Kidney (tissue), 14 donors: Measurements from ENCODE around the gene PFKFB4. TPM values are rescaled to one million over a fixed set of nuclear protein-coding genes. Genes with fewer than 3 reads are reported as not detected.

Source experiments
- DNase-seq, 5 donors: peaks; one replicate each; pipeline ENCODE4 v3.0.0-alpha.2; 2013 to 2020
- FAIRE-seq: peaks from 2 replicates; lab custom pipeline; 2012; peaks lifted over from hg19 to GRCh38; lab: Jason Lieb, UNC
- H3K27ac ChIP-seq, 2 donors: one replicate each; pipeline ENCODE4 v1.7.0; 2013; ENCODE audit warnings: low read depth in 2 of 2, low read length in 2 of 2, inconsistent platforms in 1 of 2
- H3K27me3 ChIP-seq: one replicate; pipeline ENCODE4 v1.7.1; 2013; ENCODE audit warnings: low read length, inconsistent platforms; ENCODE audit not compliant: control insufficient read depth, insufficient read depth
- H3K36me3 ChIP-seq, 3 donors: one replicate each; pipeline versions ENCODE4 v1.7.0 to v1.7.1; 2013; ENCODE audit warnings: low read length in 3 of 3, control low read depth in 1 of 3, inconsistent platforms in 1 of 3; ENCODE audit not compliant: insufficient read depth in 3 of 3, control insufficient read depth in 2 of 3
- H3K4me1 ChIP-seq, 3 donors: one replicate each; pipeline versions ENCODE4 v1.7.0 to v1.7.1; 2013; ENCODE audit warnings: low read length in 3 of 3, inconsistent platforms in 1 of 3, low read depth in 1 of 3; ENCODE audit not compliant: control insufficient read depth in 2 of 3, insufficient read depth in 2 of 3
- H3K4me3 ChIP-seq, 3 donors: one replicate each; pipeline versions ENCODE4 v1.7.0 to v1.8.1; 2013; ENCODE audit warnings: low read length in 3 of 3, control low read depth in 1 of 3, inconsistent platforms in 1 of 3
- H3K9ac ChIP-seq, 3 donors: one replicate each; pipeline versions ENCODE4 v1.7.0 to v1.7.1; 2013; ENCODE audit warnings: low read length in 3 of 3, control low read depth in 1 of 3, inconsistent platforms in 1 of 3
- H3K9me3 ChIP-seq, 3 donors: one replicate each; pipeline versions ENCODE4 v1.7.0 to v1.7.1; 2013; ENCODE audit warnings: low read length in 3 of 3, control low read depth in 1 of 3, inconsistent platforms in 1 of 3; ENCODE audit not compliant: control insufficient read depth in 2 of 3, insufficient read depth in 1 of 3
- intact Hi-C: fragments of 100-400 bp; cut with DNase I; formaldehyde crosslinking; loops from one replicate; pipeline ENCODE4 v1.11.1; 2022
- polyA plus RNA-seq: library from polyadenylated mRNA; stranded (reverse); fragments of 350-450 nt; fragmentation: Illumina TruSeq; extraction: RNeasy Lipid Tissue Mini Kit (QIAGEN cat#74804); gene quantifications from one replicate; pipeline ENCODE4 v1.2.3, GENCODE V29; 2014; ENCODE audit warnings: low read depth, low replicate concordance; ENCODE audit not compliant: insufficient read depth
- total RNA-seq: library from RNA; stranded (reverse); fragmentation: NEBNext Ultra II Directional; extraction: Animal tissue kit (Norgen Biotek cat#: 25700); gene quantifications from one replicate; pipeline ENCODE4 v1.2.1, GENCODE V29; 2021
- TF ChIP-seq, protein P1 (sequence below): IDR thresholded peaks from 3 replicates; pipeline ENCODE4 v1.5.1; 2012; ENCODE audit warnings: mild to moderate bottlenecking, moderate library complexity, borderline replicate concordance; ENCODE audit not compliant: insufficient read depth; ENCODE audit errors: extremely low read depth
- donor health status: control.
- donor health status: control.
- donor health status: control.
- donor health status: control.
- donor health status: control.
- donor health status: DM: yes; HTN: yes; CAD: no.
- donor health status: Normal renal cell carcinoma (clear cell type).

PFKFB4 gene
- total and polyA plus RNA-seq, 2 donors from 2014 or later = 2.1 to 4.6 TPM

DNA sequence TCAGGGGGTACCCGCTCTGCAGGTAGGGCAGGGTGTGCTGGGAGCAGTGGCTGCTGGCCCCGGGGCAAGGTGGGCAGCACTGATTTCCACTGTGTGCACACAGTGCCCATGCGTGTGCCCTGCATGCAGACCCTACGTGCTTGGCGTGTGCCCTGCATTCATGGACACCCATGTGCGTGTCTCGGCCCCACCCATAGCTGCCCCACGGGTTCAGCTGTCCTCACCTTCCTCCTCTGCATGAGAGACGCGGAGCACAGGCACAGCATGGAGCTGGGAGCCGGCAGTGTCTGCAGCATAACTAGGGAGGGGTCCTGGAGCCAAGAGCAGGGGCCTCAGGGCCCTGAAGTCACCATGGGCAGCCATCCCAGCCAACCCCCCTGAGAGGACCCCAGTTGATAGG lies 8.6 kb upstream of the PFKFB4 start:
- FAIRE-seq = no peak
- H3K27me3 ChIP-seq = no peaks in the 10 kb centered on the region
- peaks cover 0 to 12% (median 2%) of the 10 kb centered on the region in 3 donors for H3K4me1 ChIP-seq
- TF ChIP-seq, protein P1, sequence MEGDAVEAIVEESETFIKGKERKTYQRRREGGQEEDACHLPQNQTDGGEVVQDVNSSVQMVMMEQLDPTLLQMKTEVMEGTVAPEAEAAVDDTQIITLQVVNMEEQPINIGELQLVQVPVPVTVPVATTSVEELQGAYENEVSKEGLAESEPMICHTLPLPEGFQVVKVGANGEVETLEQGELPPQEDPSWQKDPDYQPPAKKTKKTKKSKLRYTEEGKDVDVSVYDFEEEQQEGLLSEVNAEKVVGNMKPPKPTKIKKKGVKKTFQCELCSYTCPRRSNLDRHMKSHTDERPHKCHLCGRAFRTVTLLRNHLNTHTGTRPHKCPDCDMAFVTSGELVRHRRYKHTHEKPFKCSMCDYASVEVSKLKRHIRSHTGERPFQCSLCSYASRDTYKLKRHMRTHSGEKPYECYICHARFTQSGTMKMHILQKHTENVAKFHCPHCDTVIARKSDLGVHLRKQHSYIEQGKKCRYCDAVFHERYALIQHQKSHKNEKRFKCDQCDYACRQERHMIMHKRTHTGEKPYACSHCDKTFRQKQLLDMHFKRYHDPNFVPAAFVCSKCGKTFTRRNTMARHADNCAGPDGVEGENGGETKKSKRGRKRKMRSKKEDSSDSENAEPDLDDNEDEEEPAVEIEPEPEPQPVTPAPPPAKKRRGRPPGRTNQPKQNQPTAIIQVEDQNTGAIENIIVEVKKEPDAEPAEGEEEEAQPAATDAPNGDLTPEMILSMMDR = no peak
- H3K9ac ChIP-seq = no peak overlapping the region
- no peaks in the 10 kb centered on the region for H3K9me3 ChIP-seq
- no peak for DNase-seq
- H3K4me3 ChIP-seq = no peak overlapping the region
- no peaks in the 10 kb centered on the region for H3K36me3 ChIP-seq
- no peak overlapping the region for H3K27ac ChIP-seq
- intact Hi-C loops = no loop called here

DNA sequence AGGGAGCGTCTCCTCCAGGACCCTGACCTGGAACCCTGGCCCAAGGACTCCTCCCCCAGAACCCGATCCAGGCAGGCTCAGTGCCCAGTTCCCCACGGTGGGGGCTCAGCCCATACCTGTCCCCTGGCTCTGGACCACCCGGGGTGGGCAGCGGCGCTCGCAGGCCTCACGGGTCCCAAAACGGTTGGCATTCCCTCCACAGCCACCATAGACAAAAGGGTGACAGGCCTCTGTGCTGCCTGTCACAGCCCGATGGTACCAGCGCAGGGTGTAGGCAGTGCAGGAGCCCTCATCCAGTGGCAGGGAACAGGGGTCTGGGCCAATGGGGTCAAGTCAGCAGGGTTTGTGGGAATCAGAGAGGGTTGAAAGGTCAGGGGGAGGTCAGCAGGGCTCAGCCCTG lies 8.1 kb upstream of the PFKFB4 start:
- Histone ChIP-seq H3K27me3 (no peaks in the 10 kb centered on the region), H3K9ac (no peak overlapping the region), H3K9me3 (no peaks in the 10 kb centered on the region), H3K36me3 (no peaks in the 10 kb centered on the region), H3K4me1 (peaks cover 0 to 17% (median 2%) of the 10 kb centered on the region in 3 donors), H3K27ac (no peak overlapping the region), H3K4me3 (no peak overlapping the region)
- FAIRE-seq (no peak), DNase-seq (no peak)
- intact Hi-C loops = no loop called here
- TF ChIP-seq, protein P1 = no peak

DNA sequence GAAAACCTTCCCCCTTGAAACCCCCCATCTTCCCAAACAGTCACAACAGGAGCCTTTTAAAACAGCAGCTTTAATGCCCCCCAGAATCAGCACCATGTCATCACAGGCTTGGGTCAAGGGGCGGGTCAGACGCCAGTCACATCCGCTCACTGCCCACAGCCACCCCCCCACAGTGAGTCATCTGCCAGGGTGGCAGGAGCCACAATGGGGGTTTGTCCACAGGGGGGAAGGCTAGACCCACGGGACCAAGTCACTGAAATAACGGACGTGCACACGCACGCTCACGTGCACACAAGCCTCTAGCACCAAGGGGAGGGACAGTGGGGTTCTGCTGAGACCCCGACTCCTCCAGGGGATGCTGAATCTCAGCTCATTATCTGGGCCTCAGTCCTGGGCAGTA lies 7.4 kb upstream of the PFKFB4 start:
- H3K4me3 ChIP-seq = no peak overlapping the region
- peaks cover 0 to 24% (median 2%) of the 10 kb centered on the region in 3 donors for H3K4me1 ChIP-seq
- H3K27ac ChIP-seq = no peak overlapping the region
- intact Hi-C loops = no loop called here
- DNase-seq (no peak), FAIRE-seq (no peak)
- no peak overlapping the region for H3K9ac ChIP-seq
- H3K9me3 ChIP-seq = no peaks in the 10 kb centered on the region
- TF ChIP-seq, protein P1 = no peak
- no peaks in the 10 kb centered on the region for H3K36me3 ChIP-seq
- no peaks in the 10 kb centered on the region for H3K27me3 ChIP-seq

DNA sequence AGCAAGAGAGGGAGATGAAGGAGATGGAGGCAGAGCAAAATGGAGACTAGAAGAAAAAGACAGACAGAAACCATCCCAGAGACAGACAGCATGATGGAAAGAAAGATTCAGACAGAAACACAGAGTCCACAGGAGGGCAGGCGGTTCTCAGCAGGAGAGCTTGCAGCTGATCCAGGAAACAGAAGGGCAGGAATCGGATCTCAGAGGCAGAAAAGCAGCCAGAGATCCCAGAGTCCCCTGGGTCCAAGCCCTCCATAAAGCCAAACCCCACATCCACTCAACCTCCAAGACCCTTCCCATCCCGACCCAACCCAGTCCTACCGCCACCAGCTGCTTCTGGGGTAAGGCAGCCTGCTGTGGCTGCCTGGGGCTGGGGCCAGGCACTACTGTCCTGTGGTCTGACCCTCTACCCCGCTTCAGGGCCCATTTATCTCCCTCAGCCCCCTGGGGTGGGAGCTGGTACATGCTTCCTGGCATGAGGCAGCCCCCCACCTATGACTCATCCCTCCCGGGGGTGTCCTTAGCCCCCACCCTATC lies 6.8 kb upstream of the PFKFB4 start, which contains the start of gene UCN2:
Gene UCN2, minus strand, starts transcription at position 400 of the 537 bp plus-strand sequence. CDS start 657 bp downstream, outside the sequence.
- no peak within 1 kb of the TSS for H3K4me3 ChIP-seq

More for the DNA sequence above, 6.8 kb upstream of the PFKFB4 start, which contains the start of gene UCN2:
- Histone ChIP-seq H3K9ac (no peak within 1 kb of the TSS), H3K4me1 (peaks cover 0 to 24% (median 2%) of the 10 kb centered on the region in 3 donors), H3K9me3 (no peaks in the 10 kb centered on the region), H3K27me3 (no peaks in the 10 kb centered on the region), H3K36me3 (no peaks in the 10 kb centered on the region), H3K27ac (no peak within 1 kb of the TSS)
- DNase-seq = no peak
- intact Hi-C loops = no loop called here
- FAIRE-seq = no peak
- TF ChIP-seq, protein P1 = no peak
